ENCODE results near the gene EIF3I. TPM values are rescaled to one million over a fixed set of nuclear protein-coding genes. Genes with fewer than 3 reads are reported as not detected.

The EIF3I gene
- polyA plus RNA-seq, 1 of the 3 experiments (the other 2 are of a cell fraction) = 479 TPM

DNA sequence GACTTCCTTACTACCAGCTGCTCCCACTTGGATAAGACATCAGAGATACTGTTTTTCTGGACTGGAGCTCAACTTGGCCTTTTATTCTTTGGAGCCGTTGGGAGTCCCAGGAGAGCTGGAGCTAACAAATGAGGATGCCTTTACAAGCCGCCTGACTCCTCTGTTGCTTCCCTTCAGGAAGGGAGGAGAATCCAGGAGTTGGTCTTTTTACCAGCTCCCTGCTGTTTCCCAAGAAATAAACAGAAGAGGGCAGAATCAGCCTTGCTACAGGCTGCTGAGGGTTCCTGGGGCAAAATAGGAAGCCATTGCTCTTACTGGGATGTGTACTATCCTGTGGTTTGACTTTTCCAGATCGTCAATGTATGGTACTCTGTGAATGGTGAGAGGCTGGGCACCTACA is 1.5 kb downstream of the EIF3I start:
- H3K4me3 ChIP-seq (ENCODE audit: low read depth in 2 of 2, low read length in 1 of 2) = peak overlapping the region; percentile 59 to 79; a peak in 3 of 4 replicates
- H2AFZ ChIP-seq (ENCODE audit: low read depth) = no peak overlapping the region
- TF ChIP-seq, protein P1, sequence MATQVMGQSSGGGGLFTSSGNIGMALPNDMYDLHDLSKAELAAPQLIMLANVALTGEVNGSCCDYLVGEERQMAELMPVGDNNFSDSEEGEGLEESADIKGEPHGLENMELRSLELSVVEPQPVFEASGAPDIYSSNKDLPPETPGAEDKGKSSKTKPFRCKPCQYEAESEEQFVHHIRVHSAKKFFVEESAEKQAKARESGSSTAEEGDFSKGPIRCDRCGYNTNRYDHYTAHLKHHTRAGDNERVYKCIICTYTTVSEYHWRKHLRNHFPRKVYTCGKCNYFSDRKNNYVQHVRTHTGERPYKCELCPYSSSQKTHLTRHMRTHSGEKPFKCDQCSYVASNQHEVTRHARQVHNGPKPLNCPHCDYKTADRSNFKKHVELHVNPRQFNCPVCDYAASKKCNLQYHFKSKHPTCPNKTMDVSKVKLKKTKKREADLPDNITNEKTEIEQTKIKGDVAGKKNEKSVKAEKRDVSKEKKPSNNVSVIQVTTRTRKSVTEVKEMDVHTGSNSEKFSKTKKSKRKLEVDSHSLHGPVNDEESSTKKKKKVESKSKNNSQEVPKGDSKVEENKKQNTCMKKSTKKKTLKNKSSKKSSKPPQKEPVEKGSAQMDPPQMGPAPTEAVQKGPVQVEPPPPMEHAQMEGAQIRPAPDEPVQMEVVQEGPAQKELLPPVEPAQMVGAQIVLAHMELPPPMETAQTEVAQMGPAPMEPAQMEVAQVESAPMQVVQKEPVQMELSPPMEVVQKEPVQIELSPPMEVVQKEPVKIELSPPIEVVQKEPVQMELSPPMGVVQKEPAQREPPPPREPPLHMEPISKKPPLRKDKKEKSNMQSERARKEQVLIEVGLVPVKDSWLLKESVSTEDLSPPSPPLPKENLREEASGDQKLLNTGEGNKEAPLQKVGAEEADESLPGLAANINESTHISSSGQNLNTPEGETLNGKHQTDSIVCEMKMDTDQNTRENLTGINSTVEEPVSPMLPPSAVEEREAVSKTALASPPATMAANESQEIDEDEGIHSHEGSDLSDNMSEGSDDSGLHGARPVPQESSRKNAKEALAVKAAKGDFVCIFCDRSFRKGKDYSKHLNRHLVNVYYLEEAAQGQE (IDR thresholded peaks at IDR 0.05; ENCODE audit: low read depth, low read length) = no peak
- TF ChIP-seq RAD21 (IDR thresholded peaks at IDR 0.05; ENCODE audit: low read length) = 0 out of 2 replicates have a peak, but pooled peaks have one; percentile 10
- no peak for TF ChIP-seq JUND (IDR thresholded peaks at IDR 0.05)
- no peak for TF ChIP-seq EZH2phosphoT487 (IDR thresholded peaks at IDR 0.05; ENCODE audit: borderline replicate concordance, low read depth)
- peaks cover 8 to 17% of the 10 kb centered on the region in 2 experiments; a peak in 3 of 4 replicates for H3K4me1 ChIP-seq (ENCODE audit: control insufficient read depth in 1 of 2, insufficient read depth in 2 of 2, low read depth in 1 of 2, low read length in 1 of 2)
- no peaks in the 10 kb centered on the region for H3K9me2 ChIP-seq
- H3K9ac ChIP-seq = peak overlapping the region; percentile 99
- 86% methylated on average over 3 of the region's 3 CpGs for WGBS (ENCODE audit: low lambda C conversion rate)
- POLR2A ChIA-PET = no interaction called here
- peaks cover 29 to 47% of the 10 kb centered on the region in 2 experiments for H3K36me3 ChIP-seq (replicated peaks in 1 of 2; ENCODE audit: control insufficient read depth in 1 of 2, insufficient read depth in 2 of 2, low read length in 1 of 2)
- H3K9me3 ChIP-seq = no peaks in the 10 kb centered on the region
- H3K4me2 ChIP-seq = peak overlapping the region; percentile 90
- no peaks in the 10 kb centered on the region for H3K27me3 ChIP-seq (ENCODE audit: insufficient read depth)
- no peak overlapping the region; a peak in 1 of 4 replicates for H3K27ac ChIP-seq (ENCODE audit: low read depth in 2 of 2, low read length in 1 of 2)
- DNase-seq = no peak
- peaks cover 66% of the 10 kb centered on the region for H3K79me2 ChIP-seq (ENCODE audit: insufficient read depth)
- CTCF ChIA-PET = interaction anchor here (0.9 to 4.3 kb wide), 3 partner anchors 11 to 25 kb away, joined by 3 to 20 read pairs (median 3); no protein-coding TSS in a partner anchor
- H4K20me1 ChIP-seq (ENCODE audit: insufficient read depth) = no peaks in the 10 kb centered on the region
- no peaks in the 10 kb centered on the region for H3F3A ChIP-seq (replicated peaks; ENCODE audit: insufficient read depth)

DNA sequence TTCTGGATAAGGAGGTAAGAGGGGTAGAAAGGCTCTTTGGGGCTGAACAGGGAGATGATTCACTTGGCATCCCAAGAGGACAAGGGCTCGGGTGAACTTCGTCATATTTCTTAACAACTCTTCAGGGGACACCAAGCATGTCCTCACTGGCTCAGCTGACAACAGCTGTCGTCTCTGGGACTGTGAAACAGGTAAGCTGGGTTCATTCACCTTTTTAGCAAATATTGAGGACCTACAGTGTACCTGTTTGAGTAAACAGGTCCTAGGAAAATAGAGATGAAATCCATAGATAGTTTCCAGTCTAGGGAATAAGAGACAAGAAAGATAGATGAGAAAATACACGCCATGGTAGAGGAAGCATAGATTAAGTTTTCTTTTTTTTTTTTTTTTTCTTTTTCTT is 2.1 kb downstream of the EIF3I start:
- no peaks in the 10 kb centered on the region for H4K20me1 ChIP-seq (ENCODE audit: insufficient read depth)
- no peak overlapping the region for H3K9ac ChIP-seq
- ChIA-PET POLR2A (no interaction called here), CTCF (interaction anchor here (4.3 kb wide), 1 partner anchor 16 kb away, joined by 20 read pairs; no protein-coding TSS in a partner anchor)
- H3K9me3 ChIP-seq = no peaks in the 10 kb centered on the region
- H3F3A ChIP-seq (replicated peaks; ENCODE audit: insufficient read depth) = no peaks in the 10 kb centered on the region
- no peak overlapping the region for H2AFZ ChIP-seq (ENCODE audit: low read depth)
- DNase-seq = no peak
- H3K4me1 ChIP-seq (ENCODE audit: control insufficient read depth in 1 of 2, insufficient read depth in 2 of 2, low read depth in 1 of 2, low read length in 1 of 2) = peaks cover 8 to 17% of the 10 kb centered on the region in 2 experiments; a peak in 3 of 4 replicates
- H3K79me2 ChIP-seq (ENCODE audit: insufficient read depth) = peaks cover 62% of the 10 kb centered on the region
- H3K4me2 ChIP-seq = no peak overlapping the region
- no peak overlapping the region for H3K4me3 ChIP-seq (ENCODE audit: low read depth in 2 of 2, low read length in 1 of 2)
- TF ChIP-seq, protein P2, sequence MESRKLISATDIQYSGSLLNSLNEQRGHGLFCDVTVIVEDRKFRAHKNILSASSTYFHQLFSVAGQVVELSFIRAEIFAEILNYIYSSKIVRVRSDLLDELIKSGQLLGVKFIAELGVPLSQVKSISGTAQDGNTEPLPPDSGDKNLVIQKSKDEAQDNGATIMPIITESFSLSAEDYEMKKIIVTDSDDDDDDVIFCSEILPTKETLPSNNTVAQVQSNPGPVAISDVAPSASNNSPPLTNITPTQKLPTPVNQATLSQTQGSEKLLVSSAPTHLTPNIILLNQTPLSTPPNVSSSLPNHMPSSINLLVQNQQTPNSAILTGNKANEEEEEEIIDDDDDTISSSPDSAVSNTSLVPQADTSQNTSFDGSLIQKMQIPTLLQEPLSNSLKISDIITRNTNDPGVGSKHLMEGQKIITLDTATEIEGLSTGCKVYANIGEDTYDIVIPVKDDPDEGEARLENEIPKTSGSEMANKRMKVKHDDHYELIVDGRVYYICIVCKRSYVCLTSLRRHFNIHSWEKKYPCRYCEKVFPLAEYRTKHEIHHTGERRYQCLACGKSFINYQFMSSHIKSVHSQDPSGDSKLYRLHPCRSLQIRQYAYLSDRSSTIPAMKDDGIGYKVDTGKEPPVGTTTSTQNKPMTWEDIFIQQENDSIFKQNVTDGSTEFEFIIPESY (IDR thresholded peaks at IDR 0.05; ENCODE audit: borderline replicate concordance, low read depth) = no peak
- TF ChIP-seq TCF12 (IDR thresholded peaks at IDR 0.05) = no peak
- no peak for TF ChIP-seq MEF2A (IDR thresholded peaks at IDR 0.05; ENCODE audit: borderline replicate concordance, low read depth)
- TF ChIP-seq JUND (IDR thresholded peaks at IDR 0.05) = no peak
- TF ChIP-seq GABPA (IDR thresholded peaks at IDR 0.05; ENCODE audit: low read depth) = no peak
- no peak for TF ChIP-seq NRF1 (IDR thresholded peaks at IDR 0.05; ENCODE audit: low read depth, low read length)
- no peaks in the 10 kb centered on the region for H3K27me3 ChIP-seq (ENCODE audit: insufficient read depth)
- 96% methylated on average over 4 of the region's 4 CpGs for WGBS (ENCODE audit: low lambda C conversion rate)
- H3K27ac ChIP-seq (ENCODE audit: low read depth in 2 of 2, low read length in 1 of 2) = no peak overlapping the region
- peaks cover 33 to 50% of the 10 kb centered on the region in 2 experiments for H3K36me3 ChIP-seq (replicated peaks in 1 of 2; ENCODE audit: control insufficient read depth in 1 of 2, insufficient read depth in 2 of 2, low read length in 1 of 2)
- no peaks in the 10 kb centered on the region for H3K9me2 ChIP-seq

Data from SK-N-SH (cell line).